22Rv1 (cell line): ENCODE data around the gene TMEM30A.

Experiments
- ZFX ChIP-seq: fragments of 450-650 bp; IDR thresholded peaks from 2 replicates; pipeline ENCODE4 v1.6.1; 2017; ENCODE audit warnings: antibody characterized with exemption, borderline replicate concordance
- TF ChIP-seq, protein P1 (sequence below): fragments of 450-650 bp; IDR thresholded peaks from 2 replicates; pipeline ENCODE4 v1.5.1; 2017; ENCODE audit warnings: mild to moderate bottlenecking

DNA sequence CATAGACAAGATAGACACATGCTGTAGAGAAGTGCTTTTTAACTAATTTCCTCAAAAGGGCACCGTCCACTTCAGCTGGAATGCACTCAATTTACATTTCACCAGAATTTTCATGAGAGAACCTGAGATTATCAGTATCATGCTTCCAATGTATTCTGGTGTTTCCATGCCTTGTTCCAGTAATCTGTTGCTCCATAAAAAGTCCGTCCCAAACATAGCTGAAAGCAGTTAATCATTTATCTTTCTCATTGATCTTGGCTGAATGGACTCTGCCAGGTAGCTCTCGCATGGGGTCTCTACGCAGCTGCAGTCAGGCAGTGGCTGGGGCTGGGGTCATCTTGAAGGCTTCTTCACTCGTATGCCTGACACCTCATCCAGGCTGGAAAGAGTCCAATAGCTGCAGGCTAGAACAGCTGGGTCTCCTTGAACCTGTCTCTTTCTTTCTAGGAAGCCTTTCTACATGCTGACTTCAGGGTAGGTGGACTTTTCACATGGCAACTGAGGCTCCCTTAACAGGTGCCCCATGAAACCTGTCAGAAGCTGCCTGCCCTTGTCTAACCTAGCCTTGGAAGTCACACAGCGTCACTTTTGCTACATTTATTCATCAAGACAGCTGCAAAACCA, 60.2 kb downstream of the TMEM30A start:
- TF ChIP-seq, protein P1, sequence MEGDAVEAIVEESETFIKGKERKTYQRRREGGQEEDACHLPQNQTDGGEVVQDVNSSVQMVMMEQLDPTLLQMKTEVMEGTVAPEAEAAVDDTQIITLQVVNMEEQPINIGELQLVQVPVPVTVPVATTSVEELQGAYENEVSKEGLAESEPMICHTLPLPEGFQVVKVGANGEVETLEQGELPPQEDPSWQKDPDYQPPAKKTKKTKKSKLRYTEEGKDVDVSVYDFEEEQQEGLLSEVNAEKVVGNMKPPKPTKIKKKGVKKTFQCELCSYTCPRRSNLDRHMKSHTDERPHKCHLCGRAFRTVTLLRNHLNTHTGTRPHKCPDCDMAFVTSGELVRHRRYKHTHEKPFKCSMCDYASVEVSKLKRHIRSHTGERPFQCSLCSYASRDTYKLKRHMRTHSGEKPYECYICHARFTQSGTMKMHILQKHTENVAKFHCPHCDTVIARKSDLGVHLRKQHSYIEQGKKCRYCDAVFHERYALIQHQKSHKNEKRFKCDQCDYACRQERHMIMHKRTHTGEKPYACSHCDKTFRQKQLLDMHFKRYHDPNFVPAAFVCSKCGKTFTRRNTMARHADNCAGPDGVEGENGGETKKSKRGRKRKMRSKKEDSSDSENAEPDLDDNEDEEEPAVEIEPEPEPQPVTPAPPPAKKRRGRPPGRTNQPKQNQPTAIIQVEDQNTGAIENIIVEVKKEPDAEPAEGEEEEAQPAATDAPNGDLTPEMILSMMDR, result no peak
- no peak for TF ChIP-seq ZFX
